Germinal center (tissue), 1 donor: ENCODE measurements around the gene STAM2.
"Not testable (repeated sequence)": the region's sequence is repeated elsewhere in the genome, so short reads cannot be mapped to it uniquely, and the experiment has no call there.

ENCODE experiments used
- DNase-seq: peaks from one replicate; pipeline ENCODE4 v3.0.0; 2012; ENCODE audit warnings: mixed read lengths, low spot score

Gene STAM2

DNA sequence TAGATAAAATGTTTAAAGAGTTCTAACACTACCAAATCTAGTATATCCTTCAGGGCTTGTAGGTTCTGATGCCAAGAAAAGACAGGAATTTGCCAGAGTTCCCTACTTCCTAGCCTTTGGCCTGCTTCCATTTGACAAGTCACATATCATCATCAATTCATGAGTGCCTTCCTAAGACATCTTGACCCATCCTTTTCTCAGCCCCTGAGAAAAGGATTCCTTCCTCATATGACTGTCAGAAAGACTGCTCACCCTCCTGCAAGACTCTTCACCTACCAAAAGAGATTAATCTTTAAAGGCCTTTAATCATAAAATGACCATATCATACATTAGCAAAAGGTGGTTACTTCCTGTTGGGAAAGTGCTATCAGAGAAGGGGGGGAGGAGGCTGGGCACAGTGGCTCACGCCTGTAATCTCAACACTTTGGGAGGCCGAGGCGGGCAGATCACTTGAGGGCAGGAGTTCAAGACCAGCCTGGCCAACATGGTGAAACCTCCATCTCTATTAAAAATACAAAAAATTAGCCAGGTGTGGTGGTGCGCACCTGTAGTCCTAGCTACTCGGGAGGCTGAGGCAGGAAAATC, 3.3 kb downstream of the STAM2 start:
- not testable (repeated sequence) for DNase-seq

DNA sequence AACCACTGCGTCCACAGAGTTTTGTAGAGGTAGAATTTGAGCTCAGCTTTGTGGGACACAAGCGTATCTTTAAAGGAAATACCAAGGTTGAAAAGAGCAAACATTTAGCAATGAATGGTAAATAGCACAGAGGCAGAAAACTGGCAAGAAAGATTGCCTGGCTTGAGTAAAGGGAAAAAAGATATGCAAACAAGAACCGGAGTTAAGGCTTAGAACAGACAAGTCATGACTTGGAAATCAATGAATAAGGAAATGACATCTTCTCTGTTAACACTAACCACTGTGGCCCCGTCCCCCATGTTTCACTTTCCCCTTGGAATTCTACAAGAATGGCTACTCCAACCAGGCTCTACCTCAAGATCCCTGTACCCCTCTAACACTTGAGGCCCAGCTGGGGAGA, 3.8 kb downstream of the STAM2 start:
- no peak for DNase-seq

DNA sequence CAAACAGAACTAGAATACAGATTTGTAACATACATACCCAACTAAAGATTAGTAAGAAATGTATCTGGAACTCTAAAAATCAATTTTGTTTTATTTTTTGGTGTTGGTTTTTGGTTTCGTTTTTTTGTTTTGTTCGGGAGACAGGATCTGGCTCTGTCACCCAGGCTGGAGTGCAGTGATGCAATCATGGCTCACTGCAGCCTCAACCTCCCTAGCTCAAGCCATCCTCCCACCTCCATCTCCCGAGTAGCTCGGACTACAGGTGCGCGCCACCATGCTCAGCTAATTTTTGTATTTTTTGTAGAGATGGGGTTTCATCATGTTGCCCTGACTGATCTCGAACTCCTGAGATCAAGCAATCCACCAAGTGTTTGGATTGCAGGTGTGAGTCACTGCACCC, 6.4 kb downstream of the STAM2 start:
- DNase-seq: not testable (repeated sequence)

DNA sequence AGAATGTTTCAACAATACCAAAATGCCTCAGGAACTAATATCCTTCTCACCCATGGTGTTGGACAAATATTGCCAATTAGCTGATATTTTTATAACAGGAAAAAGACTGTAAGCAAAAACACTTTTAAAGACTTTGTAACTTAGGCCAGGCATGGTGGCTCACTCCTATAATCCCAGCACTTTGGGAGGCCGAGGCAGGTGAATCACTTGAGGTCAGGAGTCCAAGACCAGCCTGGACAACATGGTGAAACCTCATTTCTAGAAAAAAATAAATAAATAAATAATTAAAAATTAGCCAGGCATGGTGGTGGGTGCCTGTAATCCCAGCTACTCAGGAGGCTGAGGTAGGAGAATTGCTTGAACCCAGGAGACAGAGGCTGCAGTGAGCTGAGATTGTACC, 8.1 kb downstream of the STAM2 start:
- DNase-seq: not testable (repeated sequence)

DNA sequence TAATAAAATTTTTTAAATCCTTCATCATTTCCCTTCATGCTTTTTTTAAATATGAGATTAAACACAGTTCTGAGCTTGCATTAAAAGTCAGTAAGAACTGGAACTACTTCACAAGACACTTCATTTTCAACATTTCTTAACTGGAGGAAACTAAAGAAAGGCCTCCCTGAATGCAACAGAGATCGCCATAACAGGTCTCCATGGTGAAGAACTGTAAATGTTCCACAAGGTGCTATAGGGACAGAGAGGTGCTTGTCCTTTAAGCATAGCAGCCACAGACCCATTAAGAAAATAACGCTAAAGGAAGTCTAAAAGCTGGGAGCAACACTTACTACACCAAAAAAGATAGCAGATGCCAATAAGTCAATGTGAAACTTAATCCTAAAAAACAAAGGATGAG, 8.5 kb downstream of the STAM2 start:
- DNase-seq: no peak

DNA sequence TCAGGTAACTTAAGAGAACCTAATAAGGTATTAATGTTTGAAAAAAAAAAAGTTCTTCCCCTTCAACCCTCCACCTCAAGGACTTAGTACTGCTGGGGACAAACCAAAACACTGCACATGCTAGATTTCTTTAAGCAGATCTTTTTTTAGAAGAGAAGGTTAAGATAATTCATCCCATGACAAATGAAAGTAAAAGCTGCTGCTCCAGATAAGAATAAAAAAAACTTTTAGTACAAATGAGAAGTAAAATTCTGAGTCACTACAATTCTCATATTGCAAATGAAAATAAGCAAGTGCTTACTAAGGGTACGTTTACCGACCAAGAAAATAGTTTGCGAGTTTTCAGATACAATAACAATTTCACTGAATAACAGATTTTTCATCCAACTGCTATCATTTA, 8.9 kb downstream of the STAM2 start:
- DNase-seq: no peak

DNA sequence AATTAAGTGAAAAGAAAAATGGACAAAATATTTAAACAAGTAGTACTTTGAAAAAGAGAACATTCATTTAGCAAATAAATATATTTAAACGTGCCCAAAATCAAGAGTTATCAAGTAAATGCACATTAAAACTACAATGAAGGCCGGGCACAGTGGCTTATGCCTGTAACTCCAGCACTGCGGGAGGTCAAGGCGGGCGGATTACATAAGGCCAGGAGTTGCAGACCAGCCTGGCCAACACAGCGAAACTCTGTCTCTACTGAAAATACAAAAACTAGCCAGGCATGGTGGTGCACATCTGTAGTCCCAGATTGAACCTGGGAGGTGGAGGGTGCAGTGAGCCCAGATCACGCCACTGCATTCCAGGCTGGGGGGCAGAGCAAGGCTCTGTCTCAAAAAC, 9.8 kb downstream of the STAM2 start:
- DNase-seq: no peak

DNA sequence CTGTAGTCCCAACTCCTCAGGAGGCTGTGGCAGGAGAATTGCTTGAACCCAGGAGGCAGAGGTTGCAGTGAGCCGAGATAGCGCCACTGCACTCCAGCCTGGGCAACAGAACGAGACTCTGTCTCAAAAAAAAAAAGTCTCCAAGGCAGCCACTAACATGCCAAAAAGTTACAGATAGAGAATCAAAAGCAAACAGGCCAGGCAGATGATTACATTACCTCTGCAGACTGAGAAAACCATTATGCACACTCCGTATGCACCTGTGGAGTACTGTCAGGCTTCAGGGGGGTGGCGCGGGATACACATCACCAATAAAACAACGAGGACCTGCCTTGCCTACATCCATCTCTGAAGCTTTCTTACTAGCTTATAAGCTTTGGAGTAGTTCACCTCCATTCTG, 10.3 kb downstream of the STAM2 start:
- DNase-seq: no peak

DNA sequence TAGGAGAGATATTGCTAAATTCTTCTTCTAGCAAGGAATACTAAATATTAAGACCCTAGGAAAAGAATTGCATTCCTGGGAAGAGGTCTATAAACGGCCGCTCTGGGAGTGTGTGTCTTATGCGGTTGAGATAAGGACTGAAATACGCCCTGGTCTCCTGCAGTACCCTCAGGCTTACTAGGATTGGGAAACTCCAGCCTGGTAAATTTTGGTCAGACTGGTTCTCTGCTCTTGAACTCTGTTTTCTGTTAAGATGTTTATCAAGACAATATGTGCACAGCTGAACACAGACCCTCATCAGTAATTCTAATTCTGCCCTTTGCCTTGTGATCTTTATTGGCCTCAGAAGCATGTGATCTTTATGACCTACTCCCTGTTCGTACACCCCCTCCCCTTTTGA, 11.9 kb downstream of the STAM2 start:
- DNase-seq: not testable (repeated sequence)

DNA sequence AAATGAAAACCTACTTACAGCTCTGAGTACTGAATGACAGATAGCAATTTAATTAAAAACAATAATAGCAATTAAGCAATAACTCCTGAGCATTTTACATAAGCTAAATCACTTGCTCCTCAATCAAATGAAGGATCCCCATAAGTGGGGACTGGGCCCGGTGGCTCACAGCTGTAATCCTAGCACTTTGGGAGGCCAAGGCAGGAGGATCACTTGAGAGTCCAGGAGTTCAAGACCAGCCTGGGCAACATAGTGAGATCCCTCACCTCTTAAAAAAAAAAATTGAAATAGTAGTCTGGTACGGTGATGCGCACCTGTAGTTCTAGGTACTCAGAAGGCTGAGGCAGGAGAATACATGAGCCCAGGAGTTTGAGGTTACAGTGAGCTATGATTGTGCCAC, 13.4 kb downstream of the STAM2 start:
- no peak for DNase-seq

DNA sequence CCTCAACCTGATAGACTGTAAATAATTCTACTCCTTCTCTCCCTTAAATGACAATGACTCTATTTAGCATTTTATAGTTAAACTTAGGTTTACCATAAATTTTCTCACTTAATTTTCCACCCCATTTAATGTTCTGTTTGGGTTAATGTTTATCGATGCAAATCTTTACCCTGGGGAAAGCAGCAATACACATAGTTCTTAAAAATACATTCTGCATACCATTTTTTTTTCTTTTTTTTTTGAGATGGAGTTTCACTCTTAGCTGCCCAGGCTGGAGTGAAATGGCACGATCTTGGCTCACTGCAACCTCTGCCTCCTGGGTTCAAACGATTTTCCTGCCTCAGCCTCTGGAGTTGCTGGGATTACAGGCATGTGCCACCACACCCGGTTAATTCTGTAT, 14.0 kb downstream of the STAM2 start:
- no peak for DNase-seq

DNA sequence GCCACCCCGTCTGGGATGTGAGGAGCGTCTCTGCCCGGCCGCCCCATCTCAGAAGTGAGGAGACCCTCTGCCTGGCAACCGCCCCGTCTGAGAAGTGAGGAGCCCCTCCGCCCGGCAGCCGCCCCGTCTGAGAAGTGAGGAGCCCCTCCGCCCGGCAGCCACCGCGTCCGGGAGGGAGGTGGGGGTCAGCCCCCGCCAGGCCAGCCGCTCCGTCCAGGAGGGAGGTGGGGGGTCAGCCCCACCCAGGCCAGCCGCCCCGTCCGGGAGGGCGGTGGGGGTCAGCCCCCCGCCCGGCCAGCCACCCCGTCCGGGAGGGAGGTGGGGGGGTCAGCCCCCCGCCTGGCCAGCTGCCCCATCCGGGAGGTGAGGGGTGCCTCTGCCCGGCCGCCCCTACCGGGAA, 15.2 kb downstream of the STAM2 start:
- not testable (repeated sequence) for DNase-seq

DNA sequence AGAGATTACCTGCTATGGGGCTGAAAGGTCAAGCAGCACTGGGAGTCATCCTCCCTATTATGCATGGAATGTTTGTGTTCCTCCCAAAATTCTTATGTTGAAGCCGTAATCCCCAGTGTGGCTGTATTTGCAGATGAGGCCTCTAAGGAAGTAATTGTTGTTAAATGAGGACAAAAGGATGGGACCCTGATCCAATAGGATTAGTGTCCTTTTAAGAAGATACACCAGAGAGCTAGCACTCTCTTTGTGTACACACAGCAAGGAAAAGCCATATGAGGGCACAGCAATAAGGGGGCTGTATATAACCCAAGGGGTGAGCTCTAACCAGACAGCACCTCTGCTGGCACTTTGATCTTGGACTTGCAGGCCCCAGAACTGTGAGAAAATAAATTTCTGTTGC, 18.3 kb downstream of the STAM2 start:
- DNase-seq: no peak

DNA sequence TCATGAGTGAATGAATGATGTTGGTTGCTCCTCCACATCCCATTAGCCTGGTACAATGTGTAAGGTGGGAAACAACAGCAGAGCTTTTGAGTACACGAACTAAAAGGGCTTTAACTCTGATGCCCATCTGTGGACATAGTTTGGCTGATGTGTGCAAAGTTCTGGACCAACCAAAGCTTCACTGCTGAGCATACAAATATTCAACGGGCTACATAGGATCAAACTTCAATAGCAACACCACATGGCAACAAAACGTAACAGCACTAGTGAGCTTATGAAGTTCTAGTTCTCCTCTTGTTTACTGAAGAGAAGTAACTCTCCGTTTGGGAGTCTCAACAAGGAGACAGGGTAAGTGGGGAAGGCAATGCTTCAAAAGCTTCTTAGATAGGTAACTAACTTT, 20.4 kb downstream of the STAM2 start:
- DNase-seq: no peak

DNA sequence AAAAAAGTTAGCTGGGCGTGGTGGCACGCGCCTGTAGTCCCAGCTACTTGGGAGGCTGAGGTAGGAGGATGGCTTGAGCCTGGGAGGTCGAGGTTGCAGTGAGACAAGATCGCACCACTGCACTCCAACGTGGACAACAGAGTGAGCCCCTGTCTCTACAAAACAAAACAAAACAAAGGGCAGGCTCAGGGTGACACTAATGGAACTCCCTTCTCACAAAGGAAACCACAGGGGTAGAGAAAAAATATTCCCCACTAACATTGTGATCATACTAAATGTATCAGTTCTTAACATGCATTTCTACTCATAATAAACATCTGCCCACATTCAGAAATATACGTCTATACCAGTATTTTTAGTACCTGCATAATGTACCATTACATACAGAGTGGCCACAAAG, 21.1 kb downstream of the STAM2 start:
- DNase-seq: no peak

DNA sequence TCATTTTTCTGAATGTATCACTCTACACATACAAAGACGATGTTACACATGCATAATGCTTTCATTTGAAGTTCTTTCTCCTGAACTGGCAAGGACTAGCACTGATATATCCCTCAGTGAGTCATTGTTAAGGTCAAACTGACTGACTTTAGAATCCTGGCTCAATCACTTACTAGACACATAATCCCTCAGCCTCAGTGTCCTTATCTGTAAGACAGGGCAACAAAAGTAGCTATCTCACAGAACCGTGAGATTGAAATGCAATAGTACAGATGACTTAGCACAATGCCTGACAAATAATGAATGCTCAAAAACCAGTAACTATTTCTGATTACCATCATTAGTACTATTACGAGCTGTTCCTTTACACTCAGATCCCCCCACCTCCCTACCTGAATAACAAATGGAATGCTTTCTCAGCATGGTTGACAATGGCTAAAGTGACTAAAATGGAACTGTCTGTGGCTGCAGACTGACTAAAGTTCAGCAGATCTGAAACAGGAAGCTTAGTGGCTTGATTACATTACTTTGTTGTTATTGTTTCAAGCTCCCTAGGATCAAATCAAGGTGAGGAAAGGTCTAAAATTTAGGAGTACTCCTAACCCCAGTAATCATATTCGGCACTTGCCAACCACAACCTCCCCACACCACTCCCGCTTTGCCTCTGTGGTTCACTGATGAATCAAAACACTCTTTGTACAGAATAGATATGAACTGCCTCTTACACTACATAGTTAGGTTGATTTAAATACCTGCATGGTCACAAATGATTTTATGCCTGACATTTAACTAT, 40.9 kb downstream of the STAM2 start:
- no peak for DNase-seq

DNA sequence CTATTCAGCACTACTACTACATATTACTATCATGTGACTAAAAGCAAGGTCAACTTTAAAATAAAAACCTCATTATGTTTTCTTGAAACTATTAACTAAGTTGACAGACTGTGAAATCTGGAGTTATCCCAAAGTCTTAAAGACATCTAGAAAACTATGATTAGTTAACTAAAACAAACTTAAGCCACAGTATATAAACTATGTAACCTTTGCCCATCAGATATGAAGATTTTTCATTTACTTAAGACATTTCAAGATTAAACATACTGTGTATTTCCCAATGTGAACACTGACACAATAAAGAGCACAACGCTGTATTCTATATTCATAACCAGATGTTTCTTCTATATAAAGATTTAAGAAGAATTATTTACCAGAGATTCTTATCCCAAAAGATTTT, 43.3 kb downstream of the STAM2 start:
- DNase-seq: no peak

DNA sequence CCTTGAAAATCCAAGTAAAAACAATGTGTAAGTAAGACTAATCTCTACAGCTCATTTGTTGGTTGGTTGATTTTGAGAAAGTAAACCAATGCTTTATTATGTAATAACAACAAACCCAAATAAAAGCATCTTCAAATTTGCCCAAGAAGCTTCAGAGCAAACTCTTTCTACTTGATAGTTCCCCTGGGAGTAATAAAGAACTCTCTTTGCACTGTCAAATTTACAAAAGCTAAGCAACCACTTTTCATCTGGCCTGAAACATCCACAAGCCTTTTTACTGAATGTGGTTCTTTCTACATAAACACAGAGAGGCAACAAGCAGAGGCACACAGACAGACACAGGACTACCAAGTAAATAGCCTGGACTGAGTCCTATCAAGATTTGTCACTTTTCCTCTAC, 47.9 kb downstream of the STAM2 start:
- no peak for DNase-seq

DNA sequence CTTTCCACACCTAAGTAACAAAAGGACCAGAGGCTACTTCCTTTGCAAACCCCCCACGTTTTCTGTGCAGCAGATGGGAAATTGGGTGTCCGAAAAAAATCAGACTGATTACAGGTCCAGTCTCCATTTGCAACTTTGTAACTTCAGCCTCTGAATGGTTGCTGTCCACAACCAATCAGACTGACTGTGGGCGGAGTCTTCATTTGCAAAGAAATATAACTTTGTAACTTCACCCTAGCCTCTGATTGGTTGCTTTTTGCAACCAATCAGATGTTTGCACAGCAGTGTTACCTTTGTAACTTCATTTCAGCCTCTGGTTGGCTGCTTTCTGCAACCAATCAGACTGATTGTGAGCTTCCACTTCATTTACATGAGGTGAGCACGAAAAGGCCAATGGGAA, 48.9 kb downstream of the STAM2 start:
- DNase-seq: no peak

DNA sequence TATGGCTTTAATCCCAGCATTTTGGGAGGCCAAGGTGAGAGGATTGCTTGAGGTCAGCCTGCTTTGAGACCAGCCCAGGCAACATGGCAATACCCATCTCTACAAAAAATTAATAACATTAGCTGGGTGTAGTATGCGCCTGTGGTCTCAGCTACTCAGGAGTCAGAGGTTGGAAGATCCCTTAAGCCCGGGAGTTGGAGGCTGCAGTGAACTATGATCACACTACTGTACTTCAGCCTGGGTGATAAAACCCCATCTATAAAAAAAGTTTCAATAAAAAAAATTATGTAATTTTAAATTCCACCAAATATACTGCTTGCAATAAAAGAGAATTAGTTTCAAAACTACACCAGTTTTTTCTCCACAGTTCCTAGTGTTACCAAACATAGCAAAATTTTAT, 53.4 kb downstream of the STAM2 start:
- no peak for DNase-seq

DNA sequence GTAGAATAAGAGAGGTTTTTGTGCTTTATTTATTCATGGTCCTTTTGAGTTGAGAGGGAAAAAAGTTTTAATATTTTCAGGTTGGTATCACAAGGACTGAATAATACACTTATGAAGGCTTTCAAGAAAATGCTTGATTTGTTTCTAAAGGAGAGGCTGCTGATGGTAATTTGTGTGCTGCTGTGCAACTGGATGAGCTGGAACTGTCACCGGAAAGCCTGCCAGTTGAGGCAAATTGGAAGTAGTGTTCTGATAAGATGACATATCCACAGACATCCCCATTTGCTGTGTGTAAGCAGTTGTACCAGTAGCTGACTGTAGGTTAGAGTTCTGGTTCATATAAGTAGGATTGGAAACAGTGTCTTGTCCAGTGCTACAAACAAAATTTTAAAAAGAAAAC, 55.1 kb downstream of the STAM2 start:
- DNase-seq: no peak

DNA sequence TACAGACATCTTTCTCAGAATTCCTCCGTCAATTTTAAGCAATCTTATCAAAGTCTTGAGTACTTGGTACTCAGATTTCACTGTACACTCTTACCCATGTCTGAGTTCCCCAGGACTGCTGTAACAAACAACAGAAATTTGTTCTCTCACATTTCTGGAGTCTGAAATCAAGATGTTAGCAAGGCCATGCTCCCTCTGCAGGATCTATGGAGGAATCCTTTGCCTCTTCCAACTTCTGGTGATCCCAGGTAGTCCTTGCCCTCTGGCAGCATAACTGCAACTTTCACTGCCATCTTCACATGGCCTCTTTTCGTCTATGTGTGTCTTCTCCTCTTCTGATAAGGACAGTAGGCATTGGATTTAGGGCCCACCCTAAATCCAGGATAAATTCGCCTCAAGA, 59.6 kb downstream of the STAM2 start:
- DNase-seq: no peak

DNA sequence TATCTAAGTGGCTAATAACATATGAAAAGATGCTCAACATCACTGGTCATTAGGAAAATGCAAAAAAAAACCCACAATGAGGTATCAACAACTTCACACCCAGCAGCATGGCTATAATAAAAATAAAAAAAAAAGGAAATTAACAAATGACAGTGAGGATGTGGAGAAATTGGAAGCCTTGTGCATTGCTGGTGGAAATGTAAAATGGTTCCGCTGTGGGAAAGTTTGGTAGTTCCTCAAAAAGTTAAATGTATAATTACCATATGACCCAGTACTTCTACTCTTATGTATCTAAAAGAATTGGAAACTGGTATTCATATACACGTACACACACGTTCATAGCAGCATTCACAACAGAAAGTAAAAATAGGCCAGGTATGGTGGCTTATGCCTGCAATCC, 61.2 kb downstream of the STAM2 start:
- no peak for DNase-seq

DNA sequence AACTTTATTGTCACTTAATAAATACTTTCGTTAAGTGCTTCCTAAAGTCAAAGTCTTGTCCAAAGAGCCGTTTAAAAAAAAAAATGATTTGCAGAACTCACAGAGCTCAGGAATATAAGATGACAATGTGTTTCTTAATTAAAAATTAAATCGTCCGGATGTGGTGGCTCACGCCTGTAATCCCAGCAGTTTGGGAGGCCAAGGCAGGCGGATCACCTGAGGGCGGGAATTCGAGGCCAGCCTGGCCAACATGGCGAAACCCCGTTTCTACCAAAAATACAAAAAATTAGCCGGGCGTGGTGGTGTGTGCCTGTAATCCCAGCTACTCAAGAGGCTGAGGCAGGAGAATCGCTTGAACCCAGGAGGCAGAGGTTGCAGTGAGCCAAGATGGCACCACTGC, 68.4 kb downstream of the STAM2 start:
- DNase-seq: not testable (repeated sequence)
